Liver (tissue), 3 donors: ENCODE measurements around the gene HAUS7.

Source experiments
- CTCF ChIP-seq: fragments of 150-350 bp; IDR thresholded peaks from 2 replicates; pipeline ENCODE4 v1.5.1; 2017; ENCODE audit warnings: improper control_type of control experiment, low read depth, low read length; ENCODE audit not compliant: missing input control
- GABPA ChIP-seq, 2 donors: IDR thresholded peaks in 1 of 2; conservative IDR thresholded peaks in 1 of 2; 2 replicates each; pipeline ENCODE4 v1.6.1; 2016; ENCODE audit warnings: antibody characterized with exemption in 2 of 2, mild to moderate bottlenecking in 1 of 2, moderate library complexity in 1 of 2
- donor health status: healthy.
- donor health status: healthy.

- no peak for TF ChIP-seq CTCF
- TF ChIP-seq GABPA (IDR thresholded peaks at IDR 0.05 in 1 of 2, conservative IDR thresholded peaks at IDR 0.05 in 1 of 2), result no peak
Observed at GRCh38 chrX:153447581-153447960, 22.8 kb downstream of the HAUS7 start.
